ENCODE data around the gene C2orf81.

Gene C2orf81

DNA sequence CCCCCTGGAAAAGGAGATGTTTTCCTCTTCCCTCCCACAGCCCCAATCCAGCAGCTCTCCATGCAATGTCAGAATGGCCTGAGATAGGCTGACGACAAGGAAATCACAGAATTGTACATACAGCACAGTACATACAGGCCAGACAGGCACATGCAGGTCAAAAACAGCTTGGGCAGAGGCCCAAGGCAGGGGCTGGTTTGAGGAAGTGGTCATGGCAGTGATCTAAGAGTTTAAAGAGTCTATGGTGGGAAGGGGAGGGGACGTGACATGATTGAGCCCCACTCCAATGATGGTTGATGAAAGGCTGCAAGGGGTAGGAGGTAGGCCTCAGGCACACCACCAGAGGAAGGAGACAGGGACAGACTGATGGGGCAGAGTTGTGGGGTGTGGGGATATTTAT lies 45.6 kb downstream of the C2orf81 start:
- no peaks in the 10 kb centered on the region for H3K27me3 ChIP-seq (replicated peaks; ENCODE audit: control insufficient read depth, insufficient read depth, low read length)
- TF ChIP-seq, protein P1, sequence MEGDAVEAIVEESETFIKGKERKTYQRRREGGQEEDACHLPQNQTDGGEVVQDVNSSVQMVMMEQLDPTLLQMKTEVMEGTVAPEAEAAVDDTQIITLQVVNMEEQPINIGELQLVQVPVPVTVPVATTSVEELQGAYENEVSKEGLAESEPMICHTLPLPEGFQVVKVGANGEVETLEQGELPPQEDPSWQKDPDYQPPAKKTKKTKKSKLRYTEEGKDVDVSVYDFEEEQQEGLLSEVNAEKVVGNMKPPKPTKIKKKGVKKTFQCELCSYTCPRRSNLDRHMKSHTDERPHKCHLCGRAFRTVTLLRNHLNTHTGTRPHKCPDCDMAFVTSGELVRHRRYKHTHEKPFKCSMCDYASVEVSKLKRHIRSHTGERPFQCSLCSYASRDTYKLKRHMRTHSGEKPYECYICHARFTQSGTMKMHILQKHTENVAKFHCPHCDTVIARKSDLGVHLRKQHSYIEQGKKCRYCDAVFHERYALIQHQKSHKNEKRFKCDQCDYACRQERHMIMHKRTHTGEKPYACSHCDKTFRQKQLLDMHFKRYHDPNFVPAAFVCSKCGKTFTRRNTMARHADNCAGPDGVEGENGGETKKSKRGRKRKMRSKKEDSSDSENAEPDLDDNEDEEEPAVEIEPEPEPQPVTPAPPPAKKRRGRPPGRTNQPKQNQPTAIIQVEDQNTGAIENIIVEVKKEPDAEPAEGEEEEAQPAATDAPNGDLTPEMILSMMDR (IDR thresholded peaks at IDR 0.05; ENCODE audit: insufficient read depth, low read length, poor library complexity, severe bottlenecking) = no peak
- peaks cover 15% of the 10 kb centered on the region for H3K36me3 ChIP-seq (ENCODE audit: control insufficient read depth, insufficient read depth, low read length)
- no peak overlapping the region for H3K4me3 ChIP-seq (replicated peaks; ENCODE audit: low read depth, low read length)
- DNase-seq (ENCODE audit: extremely low read depth, insufficient read length) = no peak

DNA sequence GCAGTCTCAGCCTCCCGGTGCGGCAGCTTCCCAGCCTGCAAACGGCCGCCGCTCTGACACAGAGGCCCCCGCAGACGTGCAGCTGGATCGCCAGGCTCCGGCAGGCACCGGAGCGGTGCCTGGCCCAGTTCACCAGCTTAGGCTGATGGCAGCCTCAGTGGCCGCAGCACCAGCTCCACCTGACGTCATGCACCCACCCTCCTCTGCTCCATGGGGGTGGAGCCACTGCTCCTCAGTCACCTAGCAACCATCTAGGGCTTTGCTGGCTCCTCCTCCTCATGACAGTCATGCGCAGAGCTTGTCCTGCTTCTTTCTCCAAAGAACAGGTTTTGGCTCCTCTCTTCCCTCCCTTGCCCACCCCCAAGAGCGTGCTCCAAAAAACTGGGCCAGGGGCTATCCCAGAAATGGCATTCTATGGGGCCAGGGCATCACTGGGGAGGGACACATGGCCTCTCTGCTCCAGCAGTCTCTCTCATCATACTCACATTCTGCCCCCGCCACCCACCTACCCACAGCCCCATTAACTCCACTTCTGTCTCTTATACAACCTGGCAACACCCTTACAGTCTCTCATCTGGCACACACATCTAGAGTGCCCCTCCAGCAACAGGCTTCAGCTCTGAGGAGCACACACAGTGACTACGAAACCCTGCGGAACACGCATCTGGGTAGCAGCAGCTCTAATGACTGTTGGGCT lies 46.8 kb downstream of the C2orf81 start:
- Histone ChIP-seq H3K4me3 (replicated peaks; ENCODE audit: low read depth, low read length) (no peak overlapping the region), H3K36me3 (ENCODE audit: control insufficient read depth, insufficient read depth, low read length) (peaks cover 24% of the 10 kb centered on the region), H3K27me3 (replicated peaks; ENCODE audit: control insufficient read depth, insufficient read depth, low read length) (no peaks in the 10 kb centered on the region)
- DNase-seq (ENCODE audit: extremely low read depth, insufficient read length) = no peak
- TF ChIP-seq, protein P1 (IDR thresholded peaks at IDR 0.05; ENCODE audit: insufficient read depth, low read length, poor library complexity, severe bottlenecking) = no peak

DNA sequence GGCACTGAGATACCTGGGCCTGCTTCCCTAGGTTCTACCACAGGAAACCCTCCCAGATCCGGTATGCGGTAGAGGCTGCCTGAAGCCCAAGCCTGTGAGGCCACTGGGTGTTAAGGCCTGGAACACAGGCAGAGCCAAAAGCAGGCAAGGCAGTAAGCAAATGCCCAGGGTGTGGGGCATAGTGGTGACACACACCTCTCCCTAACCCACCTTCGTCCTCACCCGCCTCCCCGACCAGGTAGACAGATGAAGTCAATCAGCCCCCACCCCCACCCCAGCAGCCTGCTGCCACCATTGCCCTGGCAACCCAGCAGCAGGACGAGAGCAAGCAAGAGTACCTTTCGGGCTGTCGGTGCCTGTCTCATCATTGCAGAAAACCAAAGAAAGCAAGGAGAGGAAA lies 47.4 kb downstream of the C2orf81 start:
- no peak overlapping the region for H3K4me3 ChIP-seq (replicated peaks; ENCODE audit: low read depth, low read length)
- H3K27me3 ChIP-seq (replicated peaks; ENCODE audit: control insufficient read depth, insufficient read depth, low read length) = no peaks in the 10 kb centered on the region
- peaks cover 28% of the 10 kb centered on the region for H3K36me3 ChIP-seq (ENCODE audit: control insufficient read depth, insufficient read depth, low read length)
- TF ChIP-seq, protein P1 (IDR thresholded peaks at IDR 0.05; ENCODE audit: insufficient read depth, low read length, poor library complexity, severe bottlenecking) = no peak
- DNase-seq (ENCODE audit: extremely low read depth, insufficient read length) = no peak

DNA sequence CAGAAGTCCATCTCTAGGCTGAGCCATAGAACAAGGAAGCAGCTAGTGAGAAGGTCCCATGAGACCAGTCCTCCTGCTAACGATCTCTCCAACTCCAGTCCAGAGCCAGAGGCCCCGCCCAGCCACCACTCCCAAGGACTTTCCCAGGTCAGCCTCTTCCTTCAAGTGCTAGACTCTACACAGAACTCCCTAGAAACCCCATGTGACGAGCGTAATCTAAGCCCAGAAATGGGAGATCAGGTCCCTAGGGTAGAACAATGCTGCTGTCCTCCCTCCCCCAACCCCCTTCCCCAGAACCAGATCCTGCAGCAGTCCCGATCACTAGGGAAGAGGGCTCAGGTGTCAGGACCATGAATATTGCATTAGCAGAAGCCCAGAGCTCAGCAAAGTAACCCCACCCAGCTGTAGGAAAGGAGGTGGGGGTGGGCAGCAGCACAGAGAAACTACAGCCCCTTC lies 48.2 kb downstream of the C2orf81 start:
- Histone ChIP-seq H3K27me3 (replicated peaks; ENCODE audit: control insufficient read depth, insufficient read depth, low read length) (no peaks in the 10 kb centered on the region), H3K36me3 (ENCODE audit: control insufficient read depth, insufficient read depth, low read length) (peaks cover 34% of the 10 kb centered on the region), H3K4me3 (replicated peaks; ENCODE audit: low read depth, low read length) (no peak overlapping the region)
- no peak for DNase-seq (ENCODE audit: extremely low read depth, insufficient read length)
- TF ChIP-seq, protein P1 (IDR thresholded peaks at IDR 0.05; ENCODE audit: insufficient read depth, low read length, poor library complexity, severe bottlenecking) = no peak

DNA sequence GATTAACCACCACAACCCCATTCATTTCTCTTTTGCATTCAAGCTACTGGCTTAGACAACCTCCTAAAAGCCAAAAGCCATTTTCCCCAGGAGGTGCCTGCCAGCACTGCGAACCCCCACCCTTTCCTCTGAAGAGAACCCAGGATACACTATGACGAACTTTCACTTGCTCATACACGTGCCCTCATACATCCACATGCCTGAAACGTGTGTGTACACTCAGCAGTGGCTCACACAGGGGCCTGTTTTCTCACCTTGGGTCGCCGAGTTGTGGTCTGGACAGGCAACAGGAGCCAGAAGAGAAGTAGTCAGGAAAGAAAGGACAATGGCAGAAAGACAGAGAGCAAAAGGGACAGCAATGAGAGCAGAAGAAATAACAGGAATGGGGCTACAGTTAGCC lies 48.7 kb downstream of the C2orf81 start:
- Histone ChIP-seq H3K4me3 (replicated peaks; ENCODE audit: low read depth, low read length) (no peak overlapping the region), H3K27me3 (replicated peaks; ENCODE audit: control insufficient read depth, insufficient read depth, low read length) (no peaks in the 10 kb centered on the region), H3K36me3 (ENCODE audit: control insufficient read depth, insufficient read depth, low read length) (peaks cover 36% of the 10 kb centered on the region)
- TF ChIP-seq, protein P1 (IDR thresholded peaks at IDR 0.05; ENCODE audit: insufficient read depth, low read length, poor library complexity, severe bottlenecking) = no peak
- DNase-seq (ENCODE audit: extremely low read depth, insufficient read length) = no peak

All from GM06990 (cell line).